GM12874 (cell line): ENCODE data around the gene PYGM.

Experiments
- CTCF ChIP-seq: IDR thresholded peaks from 2 replicates; pipeline ENCODE4 v1.5.1; 2011; ENCODE audit warnings: low read depth, mild to moderate bottlenecking, control low read depth, low read length, moderate library complexity; ENCODE audit not compliant: insufficient read depth

Gene PYGM

GRCh38 chr11:64759722-64760719 is at the start of gene PYGM:
PYGM (minus strand) TSS chr11:64759974; CDS start chr11:64759898, 76 bp downstream.
- TF ChIP-seq CTCF = no peak

- no peak for TF ChIP-seq CTCF
Measured at GRCh38 chr11:64805481-64805880, 45.7 kb upstream of the PYGM start.

- TF ChIP-seq CTCF = no peak
Measured at GRCh38 chr11:64804346-64805210, 44.8 kb upstream of the PYGM start.

- no peak for TF ChIP-seq CTCF
Measured at GRCh38 chr11:64803846-64804345, 44.1 kb upstream of the PYGM start.

GRCh38 chr11:64803158-64803845 is 43.5 kb upstream of the PYGM start, which contains the start of gene MAP4K2:
MAP4K2 (minus strand) TSS chr11:64803214; CDS start chr11:64803149, 65 bp downstream.
- peak; percentile 33 for TF ChIP-seq CTCF

GRCh38 chr11:64802370-64803157 is 42.8 kb upstream of the PYGM start:
- TF ChIP-seq CTCF = no peak
